ENCODE results near the gene FILIP1L. TPM values are rescaled to one million over a fixed set of nuclear protein-coding genes. Genes with fewer than 3 reads are reported as not detected.
"Not testable (repeated sequence)": the region's sequence is repeated elsewhere in the genome, so short reads cannot be mapped to it uniquely, and the experiment has no call there.

The FILIP1L gene
- total and polyA plus RNA-seq, 11 donors: 18.2 to 120 (median 77.3) TPM

DNA sequence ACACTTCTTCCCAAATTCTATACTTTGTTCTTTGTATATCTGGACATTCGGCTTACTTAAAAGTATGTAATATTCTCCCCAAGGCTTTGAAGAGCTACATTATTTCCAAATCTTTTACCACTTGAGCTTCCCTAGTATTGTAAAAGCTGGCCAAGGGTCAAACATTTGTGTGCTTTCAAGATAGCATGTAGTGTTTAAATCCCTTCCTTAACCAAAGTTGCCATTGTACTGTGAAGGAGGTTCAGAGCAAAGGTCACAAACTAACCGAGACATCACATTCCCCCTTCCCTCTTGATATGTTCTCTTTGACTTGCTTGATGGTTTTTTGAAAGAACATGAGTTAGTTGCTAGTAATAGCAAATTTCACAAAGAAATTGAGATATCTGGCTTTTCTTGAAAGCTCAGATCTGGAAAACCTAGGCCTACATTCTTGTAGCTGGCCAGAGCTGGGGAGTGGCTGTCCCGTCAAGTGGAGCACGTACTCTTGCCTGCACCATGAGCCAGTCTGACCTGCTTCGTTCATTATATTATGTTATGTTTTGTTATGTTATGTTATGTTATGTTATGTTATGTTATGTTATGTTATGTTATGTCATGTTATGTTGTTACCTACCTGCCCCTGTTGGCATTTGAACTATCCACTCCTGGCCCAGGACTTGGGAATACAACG is 60.2 kb downstream of the FILIP1L start:
- no peak for DNase-seq
- TF ChIP-seq POLR2A (IDR thresholded peaks at IDR 0.05) (no peak), CTCF (IDR thresholded peaks at IDR 0.05) (no peak)
- Histone ChIP-seq H3K36me3 (no peaks in the 10 kb centered on the region), H3K27me3 (no peaks in the 10 kb centered on the region), H3K9me3 (no peaks in the 10 kb centered on the region), H3K27ac (no peak overlapping the region), H3K4me3 (no peak overlapping the region), H3K4me1 (peaks cover 0 to 17% (median 0%) of the 10 kb centered on the region in 12 donors)
- intact Hi-C loops (cut with DNase I): no loop called here
- 89 to 94% (median 92%) methylated on average over 6 of the region's 6 CpGs for WGBS, 4 donors
- ATAC-seq: no peak

GRCh38 chr3:100051513-100051912 is 62.8 kb downstream of the FILIP1L start:
- 87 to 96% (median 96%) methylated on average over 3 of the region's 3 CpGs for WGBS, 4 donors

DNA sequence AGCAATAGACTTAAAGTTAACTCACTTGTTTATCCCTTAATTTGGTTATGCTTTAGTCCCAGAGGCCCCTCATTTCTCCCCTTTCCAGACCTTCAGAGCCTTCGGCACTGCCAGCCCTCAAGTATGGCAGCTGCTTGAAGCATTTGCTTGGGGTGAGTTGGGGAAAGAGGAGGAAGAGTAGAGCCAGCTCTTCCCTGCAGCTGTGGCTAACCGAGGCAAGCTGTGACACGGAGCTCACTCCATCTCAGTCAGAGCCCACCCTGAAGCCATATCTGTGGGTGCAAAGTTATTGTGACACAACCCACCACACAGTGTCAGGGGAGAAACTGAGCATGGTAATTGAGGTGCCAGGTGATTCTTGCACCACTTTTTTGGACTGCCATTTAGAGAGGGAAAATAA is 66.1 kb downstream of the FILIP1L start:
- H3K4me3 ChIP-seq: no peak overlapping the region
- H3K9me3 ChIP-seq: no peaks in the 10 kb centered on the region
- H3K36me3 ChIP-seq: no peaks in the 10 kb centered on the region
- no peaks in the 10 kb centered on the region for H3K27me3 ChIP-seq
- no peak for TF ChIP-seq POLR2A (IDR thresholded peaks at IDR 0.05)
- no peak for TF ChIP-seq CTCF (IDR thresholded peaks at IDR 0.05)
- no peak for DNase-seq
- 91 to 96% (median 94%) methylated on average over 3 of the region's 3 CpGs for WGBS, 4 donors
- peak overlapping the region in 11 of 12 donors; percentile 10 to 92 (median 80) for H3K27ac ChIP-seq
- ATAC-seq: no peak
- intact Hi-C loops (cut with DNase I): loop anchor here in 4 of 10 donors (10.0 kb wide), 3 partner anchors 93 to 173 kb away; no protein-coding TSS in a partner anchor
- H3K4me1 ChIP-seq: peaks cover 0 to 56% (median 28%) of the 10 kb centered on the region in 12 donors

More at GRCh38 chr3:100051513-100051912, 62.8 kb downstream of the FILIP1L start:
- H3K4me1 ChIP-seq: peaks cover 0 to 27% (median 17%) of the 10 kb centered on the region in 12 donors
- intact Hi-C loops (cut with DNase I); DNase-seq; H3K36me3 ChIP-seq; ATAC-seq; H3K27ac ChIP-seq; H3K9me3 ChIP-seq; H3K27me3 ChIP-seq; H3K4me3 ChIP-seq: not testable (repeated sequence)

DNA sequence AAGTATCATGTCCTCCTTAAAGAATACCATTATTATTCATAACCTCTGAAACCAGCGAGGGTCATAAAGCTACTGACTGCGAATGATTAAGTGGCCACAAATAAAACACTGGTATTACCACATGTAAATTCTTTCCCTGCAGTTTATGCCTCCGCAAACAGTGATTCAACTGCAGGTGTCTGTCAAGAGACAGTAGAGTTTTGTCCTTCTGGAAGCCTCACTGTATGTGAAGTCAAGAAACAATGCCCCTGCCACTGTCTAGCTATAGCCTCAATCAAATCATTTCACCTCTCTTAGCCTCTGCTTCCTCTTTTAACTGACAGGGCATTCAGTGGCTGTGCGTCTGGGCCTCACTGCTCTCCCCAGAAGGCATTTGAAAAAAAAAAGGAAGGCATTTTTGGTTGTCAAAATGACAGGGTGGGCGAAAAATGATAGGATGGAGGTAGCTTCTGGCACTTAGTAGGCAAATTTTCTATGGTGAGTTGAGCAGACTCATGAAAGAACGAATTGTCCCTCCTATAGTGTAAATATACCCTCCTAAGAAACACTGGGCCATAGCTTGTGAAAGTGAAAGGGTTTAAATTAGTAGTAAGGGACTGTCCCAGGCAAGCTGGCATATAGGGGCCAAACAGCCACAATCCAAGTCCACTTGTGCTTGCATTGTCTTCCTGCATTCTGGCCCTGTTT is 66.7 kb downstream of the FILIP1L start:
- Histone ChIP-seq H3K27ac (peak overlapping the region; percentile 10 to 92 (median 76)), H3K36me3 (no peaks in the 10 kb centered on the region), H3K4me3 (peak overlapping the region in 1 of 12 donors; percentile 18), H3K4me1 (peaks cover 2 to 62% (median 33%) of the 10 kb centered on the region in 12 donors), H3K27me3 (no peaks in the 10 kb centered on the region), H3K9me3 (no peaks in the 10 kb centered on the region)
- 54 to 85% (median 74%) methylated on average over 6 of the region's 6 CpGs for WGBS, 4 donors
- TF ChIP-seq POLR2A (IDR thresholded peaks at IDR 0.05) (no peak), CTCF (IDR thresholded peaks at IDR 0.05) (no peak)
- ATAC-seq (peak; percentile 27 to 62 (median 40)), DNase-seq (no peak)
- intact Hi-C loops (cut with DNase I): loop anchor here in 4 of 10 donors (10.0 kb wide), 3 partner anchors 93 to 173 kb away; no protein-coding TSS in a partner anchor

Measured in heart left ventricle (tissue), 16 donors.